OCI-LY3 (cell line): Measurements from ENCODE around the gene ST6GALNAC2.

Experiments
- H2AFZ ChIP-seq: fragments of 200-600, 300-600 bp; shearing (Covaris generic); 2 replicates; pipeline ENCODE4 v1.6.0; 2014; ENCODE audit warnings: antibody characterized with exemption, low read depth, low read length
- H3K27ac ChIP-seq: fragments of 200-600, 300-600 bp; sonication (generic); 2 replicates; pipeline ENCODE4 v1.5.1; 2014; ENCODE audit warnings: mild to moderate bottlenecking, low read length, moderate library complexity, mixed read lengths
- H3K27me3 ChIP-seq: fragments of 200-600, 300-600 bp; sonication (generic); 2 replicates; pipeline ENCODE4 v1.6.1; 2014; ENCODE audit warnings: low read depth, low read length, mixed read lengths
- H3K36me3 ChIP-seq: fragments of 200-600, 300-600 bp; sonication (generic); replicated peaks from 2 replicates; pipeline ENCODE3; 2014; ENCODE audit warnings: low read depth, low read length, mixed read lengths
- H3K4me1 ChIP-seq: fragments of 300-600, 200-600 bp; sonication (generic); 2 replicates; pipeline ENCODE4 v1.6.1; 2014; ENCODE audit warnings: low read length, mixed read lengths
- H3K4me2 ChIP-seq: fragments of 200-600, 300-600 bp; sonication (generic); 2 replicates; pipeline ENCODE4 v1.6.1; 2014; ENCODE audit warnings: low read length, mixed read lengths
- H3K4me3 ChIP-seq: fragments of 300-600, 200-600 bp; sonication (generic); 2 replicates; pipeline ENCODE4 v1.5.1; 2014; ENCODE audit warnings: antibody characterized with exemption, mild to moderate bottlenecking, low read length, moderate library complexity
- H3K79me2 ChIP-seq: fragments of 300-600, 200-600 bp; shearing (Covaris generic); 2 replicates; pipeline ENCODE4 v1.6.1; 2014; ENCODE audit warnings: mild to moderate bottlenecking, low read length, mixed read lengths
- H3K9ac ChIP-seq: fragments of 300-600, 200-600 bp; shearing (Covaris generic); 2 replicates; pipeline ENCODE4 v1.6.0; 2014; ENCODE audit warnings: mild to moderate bottlenecking, low read length, moderate library complexity
- H3K9me3 ChIP-seq: fragments of 200-600, 300-600 bp; shearing (Covaris generic); 2 replicates; pipeline ENCODE4 v1.6.1; 2014; ENCODE audit warnings: low read length, mixed read lengths; ENCODE audit not compliant: insufficient read depth
- H4K20me1 ChIP-seq: fragments of 200-600, 300-600 bp; sonication (generic); 2 replicates; pipeline ENCODE4 v1.6.1; 2016; ENCODE audit warnings: low read length, mixed read lengths; ENCODE audit not compliant: insufficient read depth
- EZH2phosphoT487 ChIP-seq: fragments of 200-600 bp; shearing (Covaris generic); IDR thresholded peaks from 2 replicates; pipeline ENCODE4 v1.6.1; 2018; ENCODE audit warnings: antibody characterized with exemption, mixed run types, low read depth
- TF ChIP-seq, protein P1 (sequence below): fragments of 200-600, 300-600 bp; sonication (generic); IDR thresholded peaks from 2 replicates; pipeline ENCODE4 v1.5.1; 2014; ENCODE audit warnings: antibody characterized with exemption, low read length, low read depth

The ST6GALNAC2 gene

DNA sequence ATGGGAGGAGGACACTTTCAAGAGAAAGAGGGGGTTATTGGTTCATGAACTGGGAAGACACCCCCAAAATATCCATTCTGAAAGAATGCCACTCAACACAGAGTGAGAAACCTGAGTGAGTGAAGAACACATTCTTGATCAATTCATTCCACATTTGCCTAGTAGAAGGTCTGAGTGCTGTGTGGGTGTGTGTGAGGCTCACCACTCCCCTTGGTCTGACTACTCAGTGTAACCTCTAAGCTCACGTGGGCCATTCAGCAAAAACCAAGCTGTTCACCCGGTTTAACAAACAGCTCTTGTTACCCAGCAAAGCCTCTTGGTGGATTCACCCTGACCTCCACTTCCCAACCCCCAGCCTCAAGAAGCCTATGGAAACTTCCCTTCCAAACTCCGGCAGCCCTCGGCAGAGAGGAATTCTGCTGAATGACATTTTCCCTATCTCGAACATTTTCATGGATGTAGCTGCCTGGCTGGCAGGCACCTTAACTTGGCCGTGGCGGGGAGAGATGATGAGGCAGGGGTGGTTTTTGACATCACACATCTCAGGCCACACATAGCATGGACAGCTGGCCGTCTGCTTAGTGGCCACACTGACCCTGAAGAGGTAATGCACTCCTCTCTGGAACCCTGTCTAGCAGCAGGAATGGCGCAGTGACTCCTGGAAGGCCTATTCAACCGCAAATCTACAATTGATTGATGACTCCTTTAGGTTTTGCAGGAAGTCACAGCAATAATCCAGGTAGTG is 46.3 kb upstream of the ST6GALNAC2 start:
- Histone ChIP-seq H3K9me3 (no peaks in the 10 kb centered on the region), H3K36me3 (no peaks in the 10 kb centered on the region)

GRCh38 chr17:76630151-76630550 is 44.5 kb upstream of the ST6GALNAC2 start:
- TF ChIP-seq, protein P1, sequence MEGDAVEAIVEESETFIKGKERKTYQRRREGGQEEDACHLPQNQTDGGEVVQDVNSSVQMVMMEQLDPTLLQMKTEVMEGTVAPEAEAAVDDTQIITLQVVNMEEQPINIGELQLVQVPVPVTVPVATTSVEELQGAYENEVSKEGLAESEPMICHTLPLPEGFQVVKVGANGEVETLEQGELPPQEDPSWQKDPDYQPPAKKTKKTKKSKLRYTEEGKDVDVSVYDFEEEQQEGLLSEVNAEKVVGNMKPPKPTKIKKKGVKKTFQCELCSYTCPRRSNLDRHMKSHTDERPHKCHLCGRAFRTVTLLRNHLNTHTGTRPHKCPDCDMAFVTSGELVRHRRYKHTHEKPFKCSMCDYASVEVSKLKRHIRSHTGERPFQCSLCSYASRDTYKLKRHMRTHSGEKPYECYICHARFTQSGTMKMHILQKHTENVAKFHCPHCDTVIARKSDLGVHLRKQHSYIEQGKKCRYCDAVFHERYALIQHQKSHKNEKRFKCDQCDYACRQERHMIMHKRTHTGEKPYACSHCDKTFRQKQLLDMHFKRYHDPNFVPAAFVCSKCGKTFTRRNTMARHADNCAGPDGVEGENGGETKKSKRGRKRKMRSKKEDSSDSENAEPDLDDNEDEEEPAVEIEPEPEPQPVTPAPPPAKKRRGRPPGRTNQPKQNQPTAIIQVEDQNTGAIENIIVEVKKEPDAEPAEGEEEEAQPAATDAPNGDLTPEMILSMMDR: no peak
- TF ChIP-seq EZH2phosphoT487: no peak
- Histone ChIP-seq H3K36me3 (no peaks in the 10 kb centered on the region), H4K20me1 (no peaks in the 10 kb centered on the region), H3K9me3 (no peaks in the 10 kb centered on the region), H3K27me3 (peaks cover 32% of the 10 kb centered on the region), H3K79me2 (no peaks in the 10 kb centered on the region), H3K4me2 (no peak overlapping the region), H3K4me1 (no peaks in the 10 kb centered on the region), H2AFZ (no peak overlapping the region), H3K9ac (no peak overlapping the region), H3K4me3 (no peak overlapping the region), H3K27ac (no peak overlapping the region)

More for the DNA sequence above, 46.3 kb upstream of the ST6GALNAC2 start:
- Histone ChIP-seq H3K79me2 (no peaks in the 10 kb centered on the region), H3K9ac (no peak overlapping the region), H3K4me3 (no peak overlapping the region), H3K4me2 (no peak overlapping the region), H3K27ac (no peak overlapping the region), H4K20me1 (no peaks in the 10 kb centered on the region), H3K27me3 (peaks cover 26% of the 10 kb centered on the region), H3K4me1 (no peaks in the 10 kb centered on the region), H2AFZ (no peak overlapping the region)
- TF ChIP-seq EZH2phosphoT487: no peak
- TF ChIP-seq, protein P1: no peak

- peaks cover 36% of the 10 kb centered on the region for H3K27me3 ChIP-seq
- H3K4me3 ChIP-seq: no peak overlapping the region
- TF ChIP-seq EZH2phosphoT487: no peak
- TF ChIP-seq, protein P1: no peak
- no peak overlapping the region for H3K27ac ChIP-seq
- no peaks in the 10 kb centered on the region for H3K9me3 ChIP-seq
- H3K4me1 ChIP-seq: peaks cover 3% of the 10 kb centered on the region; the same call in 1 of the 2 replicates
- H3K4me2 ChIP-seq: no peak overlapping the region
- no peaks in the 10 kb centered on the region for H4K20me1 ChIP-seq
- no peaks in the 10 kb centered on the region for H3K36me3 ChIP-seq
- H2AFZ ChIP-seq: no peak overlapping the region
- H3K9ac ChIP-seq: no peak overlapping the region
- H3K79me2 ChIP-seq: no peaks in the 10 kb centered on the region
These were observed 41.9 kb upstream of the ST6GALNAC2 start for GRCh38 chr17:76627510-76627909.

DNA sequence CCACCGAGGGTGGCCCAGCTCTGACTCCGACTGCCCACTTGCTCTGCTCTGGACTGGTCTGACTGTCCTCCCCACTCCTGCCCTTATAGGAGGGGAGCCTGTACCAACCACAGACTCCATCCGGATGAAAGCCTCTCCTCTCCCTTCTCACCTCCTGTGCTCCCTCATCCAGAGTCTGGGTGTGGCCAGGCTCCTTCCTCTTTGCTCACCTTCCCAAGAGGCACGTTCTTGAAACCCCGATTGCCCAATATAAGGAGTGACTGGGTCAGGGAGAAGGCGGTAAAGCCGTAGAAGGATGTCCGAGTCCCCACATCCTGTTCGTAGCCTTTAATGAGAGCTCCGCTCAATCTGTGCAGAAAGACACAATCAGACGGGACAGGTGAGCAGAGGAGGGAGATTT is 40.8 kb upstream of the ST6GALNAC2 start:
- Histone ChIP-seq H3K9me3 (no peaks in the 10 kb centered on the region), H3K27me3 (peaks cover 36% of the 10 kb centered on the region)

More for the DNA sequence above, 40.8 kb upstream of the ST6GALNAC2 start:
- Histone ChIP-seq H3K36me3 (no peaks in the 10 kb centered on the region), H3K9ac (no peak overlapping the region), H2AFZ (no peak overlapping the region), H4K20me1 (no peaks in the 10 kb centered on the region), H3K4me1 (peaks cover 3% of the 10 kb centered on the region; the same call in 1 of the 2 replicates), H3K27ac (no peak overlapping the region), H3K79me2 (no peaks in the 10 kb centered on the region), H3K4me2 (no peak overlapping the region), H3K4me3 (no peak overlapping the region)
- TF ChIP-seq, protein P1: no peak
- TF ChIP-seq EZH2phosphoT487: no peak
